Measurements from ENCODE around the gene KCNT2. TPM values are rescaled to one million over a fixed set of nuclear protein-coding genes. Genes with fewer than 3 reads are reported as not detected.

Gene KCNT2
- total and polyA plus RNA-seq, 2 of the 8 experiments (the other 6 are each of a cell fraction or from before 2014, with no cell fraction given): 2.3 to 10.2 TPM

GRCh38 chr1:196545222-196545621 is 63.0 kb downstream of the KCNT2 start:
- DNase-seq (ENCODE audit: low read depth in 1 of 2, low spot score in 2 of 2) (no peak), FAIRE-seq (no peak)
- Histone ChIP-seq H3K27ac (ENCODE audit: low read depth, low read length) (no peak overlapping the region), H2BK120ac (replicated peaks; ENCODE audit: low read depth, low read length) (no peak overlapping the region), H3K79me1 (ENCODE audit: low read depth, low read length) (no peaks in the 10 kb centered on the region), H3K23me2 (ENCODE audit: low read depth, low read length) (no peaks in the 10 kb centered on the region), H4K5ac (ENCODE audit: insufficient read length, low read depth, low read length) (no peak overlapping the region), H3K14ac (ENCODE audit: insufficient read length) (no peak overlapping the region), H3K23ac (ENCODE audit: insufficient read length) (no peak overlapping the region), H3K9me3 (ENCODE audit: insufficient read depth in 2 of 2, low read depth in 1 of 2, low read length in 1 of 2) (0 out of 4 replicates have a peak, but pooled peaks cover 0 to 2% of the 10 kb centered on the region in 2 experiments), H3K79me2 (ENCODE audit: control insufficient read depth in 1 of 2, insufficient read depth in 2 of 2, low read length in 2 of 2) (peaks cover 0 to 47% of the 10 kb centered on the region in 2 experiments; a peak in 2 of 4 replicates), H2AFZ (ENCODE audit: low read length) (no peak overlapping the region), H3K4me2 (ENCODE audit: insufficient read depth in 1 of 2, low read depth in 2 of 2, low read length in 2 of 2) (no peak overlapping the region), H3K4me1 (replicated peaks in 1 of 4; ENCODE audit: control insufficient read depth in 3 of 4, insufficient read depth in 4 of 4, low read length in 3 of 4) (no peaks in the 10 kb centered on the region), H2AK5ac (ENCODE audit: low read depth, low read length) (no peak overlapping the region), H4K91ac (replicated peaks; ENCODE audit: insufficient read length, low read length) (no peak overlapping the region), H3K4me3 (ENCODE audit: extremely low read depth in 1 of 4, insufficient read depth in 2 of 4, low read depth in 3 of 4, low read length in 4 of 4) (no peak overlapping the region), H4K20me1 (replicated peaks in 1 of 2; ENCODE audit: control insufficient read depth in 1 of 2, insufficient read depth in 2 of 2, low read length in 2 of 2) (no peaks in the 10 kb centered on the region), H2BK12ac (ENCODE audit: low read depth, low read length) (no peak overlapping the region), H3K18ac (ENCODE audit: extremely low read depth, low read length) (no peak overlapping the region), H3K9ac (replicated peaks in 1 of 4; ENCODE audit: extremely low read depth in 1 of 4, low read depth in 3 of 4, low read length in 3 of 4) (no peak overlapping the region), H2BK5ac (ENCODE audit: low read depth, low read length) (no peak overlapping the region), H2BK15ac (ENCODE audit: low read length) (no peak overlapping the region), H3K27me3 (replicated peaks in 1 of 4; ENCODE audit: control insufficient read depth in 3 of 4, extremely low read depth in 1 of 4, insufficient read depth in 3 of 4, low read length in 3 of 4) (no peaks in the 10 kb centered on the region), H3K56ac (replicated peaks; ENCODE audit: insufficient read length, low read depth, low read length) (no peak overlapping the region), H3K36me3 (ENCODE audit: control insufficient read depth in 2 of 4, insufficient read depth in 4 of 4, low read length in 3 of 4) (no peaks in the 10 kb centered on the region; a peak in 2 of 8 replicates), H3K4ac (replicated peaks; ENCODE audit: insufficient read length, low read depth, low read length) (no peak overlapping the region), H2BK20ac (ENCODE audit: low read length) (no peak overlapping the region), H4K8ac (ENCODE audit: extremely low read depth, insufficient read depth, low read length) (no peak overlapping the region)
- 90% methylated on average over 1 of the region's 1 CpG; no CpG with 5 or more reads in 1 of the 2 experiments for WGBS, 2 experiments (ENCODE audit: extremely low coverage in 1 of 2, insufficient coverage in 1 of 2, insufficient read length in 1 of 2, insufficient replicate concordance in 2 of 2, low coverage in 1 of 2, low lambda C conversion rate in 2 of 2, missing lambda C conversion rate in 1 of 2)
- CTCF ChIA-PET (ENCODE audit: partially characterized antibody): no interaction called here
- POLR2A ChIA-PET (ENCODE audit: partially characterized antibody): no interaction called here
- TF ChIP-seq SP1 (IDR thresholded peaks at IDR 0.05; ENCODE audit: low read depth, low read length) (no peak), SIN3A (conservative IDR thresholded peaks at IDR 0.05 in 1 of 2, IDR thresholded peaks at IDR 0.05 in 1 of 2; ENCODE audit: low read depth in 1 of 2, low read length in 2 of 2) (no peak), JUND (IDR thresholded peaks at IDR 0.05; ENCODE audit: low read length) (no peak), HDAC2 (IDR thresholded peaks at IDR 0.05; ENCODE audit: borderline replicate concordance in 1 of 2, low read depth in 2 of 2, low read length in 2 of 2) (no peak), TCF12 (IDR thresholded peaks at IDR 0.05; ENCODE audit: low read depth, low read length) (no peak), RBBP5 (IDR thresholded peaks at IDR 0.05; ENCODE audit: borderline replicate concordance, low read depth, low read length) (no peak), PHF8 (conservative IDR thresholded peaks at IDR 0.05; ENCODE audit: low read depth, low read length) (no peak), SP2 (IDR thresholded peaks at IDR 0.05; ENCODE audit: low read length) (no peak), TBP (IDR thresholded peaks at IDR 0.05; ENCODE audit: low read depth, low read length) (no peak)
- TF ChIP-seq, protein P1, sequence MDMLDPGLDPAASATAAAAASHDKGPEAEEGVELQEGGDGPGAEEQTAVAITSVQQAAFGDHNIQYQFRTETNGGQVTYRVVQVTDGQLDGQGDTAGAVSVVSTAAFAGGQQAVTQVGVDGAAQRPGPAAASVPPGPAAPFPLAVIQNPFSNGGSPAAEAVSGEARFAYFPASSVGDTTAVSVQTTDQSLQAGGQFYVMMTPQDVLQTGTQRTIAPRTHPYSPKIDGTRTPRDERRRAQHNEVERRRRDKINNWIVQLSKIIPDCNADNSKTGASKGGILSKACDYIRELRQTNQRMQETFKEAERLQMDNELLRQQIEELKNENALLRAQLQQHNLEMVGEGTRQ (IDR thresholded peaks at IDR 0.05; ENCODE audit: low read length): no peak

All from H1 (cell line).